SU-DHL-6 (cell line): ENCODE results near the gene RNF212.

Source experiments
- CTCF ChIP-seq: fragments of 200-600 bp; sonication (generic); IDR thresholded peaks from one replicate; pipeline ENCODE4 v1.5.1; 2017; ENCODE audit warnings: antibody characterized with exemption, mild to moderate bottlenecking, low read length, moderate library complexity; ENCODE audit not compliant: insufficient read depth, poor library complexity, severe bottlenecking
- EZH2phosphoT487 ChIP-seq: fragments of 200-600 bp; sonication (generic), shearing (Covaris generic); conservative IDR thresholded peaks from 2 replicates; pipeline ENCODE4 v1.6.1; 2018; ENCODE audit warnings: mild to moderate bottlenecking, antibody characterized with exemption, low read length, moderate library complexity, mixed read lengths

DNA sequence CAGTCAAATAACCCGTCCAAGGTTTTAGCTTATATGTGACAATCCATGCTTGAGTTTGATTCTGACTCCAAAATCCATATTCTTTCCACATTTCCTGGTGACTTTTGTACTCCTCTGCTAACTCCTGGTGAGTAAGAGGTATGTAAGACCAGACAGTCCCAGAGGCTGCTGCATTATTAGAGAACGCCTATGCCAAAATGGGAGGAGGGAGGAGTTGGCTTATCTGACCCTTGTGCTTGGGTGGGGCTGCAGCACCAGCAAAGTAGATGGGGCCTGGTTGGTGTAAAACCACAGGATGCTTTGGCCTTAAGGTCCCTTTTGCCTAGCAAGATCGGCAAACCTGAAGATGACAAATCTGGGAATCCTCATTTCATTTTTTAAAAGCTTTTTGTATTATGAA lies 9.1 kb upstream of the RNF212 start:
- TF ChIP-seq CTCF (no peak), EZH2phosphoT487 (no peak)
